ENCODE measurements around the gene TUBGCP6.

GRCh38 chr22:50278956-50279619, 34.3 kb upstream of the TUBGCP6 start:
- TF ChIP-seq POLR2A (IDR thresholded peaks at IDR 0.05) (no peak), CTCF (IDR thresholded peaks at IDR 0.05) (no peak)
